HG02610 (cell line): ENCODE results near the gene ZFP28.

ENCODE experiments used
- ATAC-seq: cut with Tn5 transposase; IDR thresholded peaks from one replicate; pipeline ENCODE4 v1.9.1; 2021; ENCODE audit warnings: mild to moderate bottlenecking, moderate library complexity; ENCODE audit not compliant: unreplicated experiment

The ZFP28 gene

GRCh38 chr19:56538761-56539263, at the start of gene ZFP28:
Gene ZFP28, plus strand, starts transcription at chr19:56538948. Its CDS starts 71 bp downstream, at chr19:56539019.
- ATAC-seq: peak; percentile 38

- no peak for ATAC-seq
Measured at GRCh38 chr19:56491399-56491798, 47.3 kb upstream of the ZFP28 start.

GRCh38 chr19:56504581-56504980, 34.2 kb upstream of the ZFP28 start:
- ATAC-seq: no peak

GRCh38 chr19:56507446-56508289, 31.1 kb upstream of the ZFP28 start, which contains the start of gene ZNF471:
Gene ZNF471, plus strand, starts transcription at chr19:56507855. Its CDS starts 3,717 bp downstream, at chr19:56511572.
- ATAC-seq: no peak

GRCh38 chr19:56508290-56508778, 30.4 kb upstream of the ZFP28 start:
- ATAC-seq: no peak

GRCh38 chr19:56525214-56525860, 13.4 kb upstream of the ZFP28 start:
- ATAC-seq: no peak

GRCh38 chr19:56537442-56537841, 1.3 kb upstream of the ZFP28 start:
- no peak for ATAC-seq

- ATAC-seq: peak; percentile 73
Measured at GRCh38 chr19:56538254-56538760, 441 bp upstream of the ZFP28 start.

- ATAC-seq: no peak
Measured at GRCh38 chr19:56543776-56544175, 5.0 kb downstream of the ZFP28 start.

- ATAC-seq: no peak
Measured at GRCh38 chr19:56547535-56547934, 8.8 kb downstream of the ZFP28 start.

GRCh38 chr19:56554272-56554869, 15.6 kb downstream of the ZFP28 start:
- no peak for ATAC-seq

GRCh38 chr19:56562766-56563165, 24.0 kb downstream of the ZFP28 start:
- ATAC-seq: no peak

- ATAC-seq: peak; percentile 39
Measured at GRCh38 chr19:56566904-56567273, 28.1 kb downstream of the ZFP28 start.

GRCh38 chr19:56567274-56568120, 28.7 kb downstream of the ZFP28 start, which contains the start of gene ZNF470:
Gene ZNF470, plus strand, starts transcription at chr19:56567468. Its CDS starts 2,844 bp downstream, at chr19:56570312.
- peak; percentile 91 for ATAC-seq

GRCh38 chr19:56572589-56572988, 33.8 kb downstream of the ZFP28 start:
- ATAC-seq: no peak

- ATAC-seq: no peak
Measured at GRCh38 chr19:56573914-56574313, 35.2 kb downstream of the ZFP28 start.

GRCh38 chr19:56577719-56578602, 39.2 kb downstream of the ZFP28 start:
- ATAC-seq: no peak

- no peak for ATAC-seq
Measured at GRCh38 chr19:56594446-56594782, 55.7 kb downstream of the ZFP28 start.
